ENCODE measurements around the gene WDPCP. TPM values are rescaled to one million over a fixed set of nuclear protein-coding genes. Genes with fewer than 3 reads are reported as not detected.
"Not testable (repeated sequence)": the region's sequence is repeated elsewhere in the genome, so short reads cannot be mapped to it uniquely, and the experiment has no call there.

Gene WDPCP, protein sequence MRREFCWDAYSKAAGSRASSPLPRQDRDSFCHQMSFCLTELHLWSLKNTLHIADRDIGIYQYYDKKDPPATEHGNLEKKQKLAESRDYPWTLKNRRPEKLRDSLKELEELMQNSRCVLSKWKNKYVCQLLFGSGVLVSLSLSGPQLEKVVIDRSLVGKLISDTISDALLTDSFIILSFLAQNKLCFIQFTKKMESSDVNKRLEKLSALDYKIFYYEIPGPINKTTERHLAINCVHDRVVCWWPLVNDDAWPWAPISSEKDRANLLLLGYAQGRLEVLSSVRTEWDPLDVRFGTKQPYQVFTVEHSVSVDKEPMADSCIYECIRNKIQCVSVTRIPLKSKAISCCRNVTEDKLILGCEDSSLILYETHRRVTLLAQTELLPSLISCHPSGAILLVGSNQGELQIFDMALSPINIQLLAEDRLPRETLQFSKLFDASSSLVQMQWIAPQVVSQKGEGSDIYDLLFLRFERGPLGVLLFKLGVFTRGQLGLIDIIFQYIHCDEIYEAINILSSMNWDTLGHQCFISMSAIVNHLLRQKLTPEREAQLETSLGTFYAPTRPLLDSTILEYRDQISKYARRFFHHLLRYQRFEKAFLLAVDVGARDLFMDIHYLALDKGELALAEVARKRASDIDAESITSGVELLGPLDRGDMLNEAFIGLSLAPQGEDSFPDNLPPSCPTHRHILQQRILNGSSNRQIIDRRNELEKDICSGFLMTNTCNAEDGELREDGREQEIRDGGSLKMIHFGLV
- 5.3 and 6.5 TPM in 2 replicates for total RNA-seq

DNA sequence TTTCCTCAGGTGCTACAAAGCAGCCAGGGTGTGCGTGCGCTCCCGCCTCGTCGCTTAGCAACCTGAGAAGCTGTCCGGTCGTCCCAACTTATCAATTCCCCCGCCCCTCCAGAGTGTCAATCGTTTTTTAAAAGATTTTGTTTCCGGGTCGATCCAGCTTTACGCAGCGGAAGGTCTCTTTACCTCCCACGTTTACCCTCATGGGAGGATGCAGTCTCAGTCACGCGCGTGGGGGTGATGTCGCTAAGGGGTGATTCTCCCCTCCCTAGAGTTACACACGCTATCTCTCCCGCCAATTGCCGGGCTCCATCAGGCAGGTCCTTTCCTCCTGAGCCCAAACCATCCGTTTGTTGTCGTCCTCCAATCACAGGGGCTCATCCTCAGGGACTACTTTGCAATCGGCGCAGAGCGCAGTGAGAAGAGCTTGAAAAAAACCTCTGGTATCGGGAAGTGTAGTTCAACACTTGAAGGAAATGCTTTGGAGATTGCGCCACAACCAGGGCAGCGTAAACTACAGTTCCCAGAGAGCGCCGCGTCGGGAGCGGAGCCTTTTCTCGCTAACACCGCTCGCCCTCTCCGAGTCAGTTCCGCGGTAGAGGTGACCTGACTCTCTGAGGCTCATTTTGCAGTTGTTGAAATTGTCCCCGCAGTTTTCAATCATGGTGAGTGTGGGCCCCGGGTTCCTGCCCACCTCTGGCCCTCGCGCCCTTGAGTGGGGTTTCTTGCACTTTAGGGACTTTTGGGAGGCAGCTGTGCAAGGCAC lies at the start of gene WDPCP, which contains the start of gene MDH1:
Gene WDPCP, minus strand, starts transcription at position 93 of the 763 bp plus-strand sequence. CDS start 206 bp downstream, outside the sequence.
Gene MDH1, plus strand, starts transcription at position 579 of the 763 bp plus-strand sequence. Its CDS starts 81 bp downstream, at position 660.
- intact Hi-C loops (cut with micrococcal nuclease), result loop anchor here (1.0 to 10.0 kb wide), 13 partner anchors 253 to 1844 kb away; partner anchors contain the start of genes ACTR2, B3GNT2, CEP68 and EHBP1

- intact Hi-C loops (cut with micrococcal nuclease), result no loop called here
Observed at GRCh38 chr2:63632382-63632781, 44.1 kb upstream of the WDPCP start.

DNA sequence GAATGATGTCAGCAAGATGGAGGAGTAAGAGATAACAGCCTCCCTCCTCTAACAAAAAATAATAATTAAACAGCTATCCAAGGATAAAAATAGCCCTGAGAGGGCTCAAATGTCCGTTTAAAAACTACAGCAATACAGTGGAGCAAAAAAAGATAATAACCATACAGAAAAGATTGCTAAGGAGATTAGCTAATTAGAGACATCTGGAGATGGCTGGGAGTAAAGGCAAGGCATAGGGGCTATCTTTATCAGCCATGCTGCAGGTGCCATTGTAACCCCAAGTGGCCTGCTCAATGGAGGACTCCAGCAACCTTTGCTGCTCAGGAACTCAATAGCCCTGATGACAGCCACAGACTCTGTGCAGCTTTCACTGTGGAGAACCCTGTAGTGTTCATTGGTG lies 43.2 kb upstream of the WDPCP start:
- intact Hi-C loops (cut with micrococcal nuclease), result no loop called here

DNA sequence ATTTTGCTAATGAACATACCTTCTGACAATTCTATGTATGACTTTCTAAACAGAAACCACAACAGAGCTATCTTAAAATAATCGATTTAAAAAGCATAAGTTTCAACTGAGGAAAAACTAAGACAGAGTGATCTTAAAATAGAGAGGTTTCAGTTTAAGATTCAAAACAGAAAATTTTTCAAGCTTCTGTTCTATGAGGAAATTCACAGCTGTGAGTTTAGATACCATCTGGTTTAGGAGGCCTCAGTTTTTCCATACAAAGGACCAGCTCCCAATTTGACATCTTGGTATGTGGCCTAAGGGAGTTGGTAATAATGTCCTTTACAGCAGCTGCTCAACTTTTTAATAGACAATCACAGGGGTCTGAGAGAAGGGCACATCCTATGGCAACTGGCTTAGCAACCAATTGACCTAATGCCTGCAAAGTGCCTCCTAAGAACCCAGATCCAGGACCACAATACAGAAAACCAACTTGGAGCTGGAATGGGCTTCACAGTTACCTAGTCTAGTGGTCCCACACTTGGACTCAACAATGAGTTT lies 40.2 kb upstream of the WDPCP start:
- intact Hi-C loops (cut with micrococcal nuclease), result no loop called here

GRCh38 chr2:63627866-63628265 lies 39.6 kb upstream of the WDPCP start:
- intact Hi-C loops (cut with micrococcal nuclease), result no loop called here

GRCh38 chr2:63623763-63624162 lies 35.5 kb upstream of the WDPCP start:
- intact Hi-C loops (cut with micrococcal nuclease), result not testable (repeated sequence)

DNA sequence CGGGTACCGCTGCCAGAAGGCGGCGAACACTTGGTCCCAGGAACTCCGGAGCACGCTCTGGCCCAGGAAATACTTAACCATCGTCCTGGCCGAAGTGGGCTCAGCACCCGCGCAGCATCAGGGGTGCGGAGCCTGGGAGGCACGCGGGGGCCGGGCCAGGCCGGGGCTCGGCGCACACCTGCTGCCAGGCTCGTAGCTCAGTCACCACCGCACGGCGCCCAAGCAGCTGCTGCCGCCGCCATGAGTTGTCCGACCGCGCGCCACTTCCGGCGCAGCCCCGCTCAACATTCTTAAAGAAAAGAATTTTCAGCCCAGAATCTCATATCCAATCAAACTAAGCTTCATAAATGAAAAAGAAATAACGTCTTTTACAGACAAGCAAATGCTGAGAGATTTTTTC lies 34.5 kb upstream of the WDPCP start:
- intact Hi-C loops (cut with micrococcal nuclease), result no loop called here

DNA sequence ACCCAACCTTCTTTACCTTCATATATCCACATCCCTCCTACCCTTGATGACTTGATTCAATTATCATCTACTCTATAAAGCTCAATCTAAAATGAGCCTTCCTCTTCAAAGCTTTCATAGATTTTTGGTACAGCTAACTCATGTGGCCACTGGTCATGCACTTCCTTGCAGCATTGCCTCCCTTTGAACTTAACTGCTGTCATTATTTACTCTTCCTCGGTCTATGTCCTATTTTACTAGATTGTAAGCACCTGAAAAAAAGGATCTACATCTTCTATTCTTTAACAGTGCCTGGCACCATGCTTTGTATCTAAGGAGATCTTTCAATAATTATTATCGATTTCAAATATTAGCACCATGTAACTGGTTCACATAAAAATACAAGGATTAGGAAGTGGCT lies 31.1 kb upstream of the WDPCP start:
- intact Hi-C loops (cut with micrococcal nuclease), result no loop called here

DNA sequence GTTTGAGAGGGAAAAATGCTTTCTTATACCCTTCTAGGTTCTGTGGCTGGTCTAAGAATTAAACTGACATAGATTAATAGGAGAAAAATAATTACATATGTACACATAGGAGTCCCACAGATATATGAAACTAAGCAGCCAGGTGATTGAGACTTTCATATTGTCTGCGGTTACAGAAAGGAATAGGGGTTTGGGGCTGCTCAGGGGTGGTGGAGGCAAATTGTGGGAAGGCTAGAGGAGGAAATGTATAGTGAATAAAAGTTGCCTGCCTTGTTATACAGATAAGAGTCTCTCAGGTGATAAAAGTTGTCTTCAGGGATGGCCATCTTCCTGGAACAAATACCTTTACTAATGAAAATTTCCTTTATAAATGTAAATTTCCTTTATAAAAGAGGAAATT lies 29.1 kb upstream of the WDPCP start:
- intact Hi-C loops (cut with micrococcal nuclease), result no loop called here

DNA sequence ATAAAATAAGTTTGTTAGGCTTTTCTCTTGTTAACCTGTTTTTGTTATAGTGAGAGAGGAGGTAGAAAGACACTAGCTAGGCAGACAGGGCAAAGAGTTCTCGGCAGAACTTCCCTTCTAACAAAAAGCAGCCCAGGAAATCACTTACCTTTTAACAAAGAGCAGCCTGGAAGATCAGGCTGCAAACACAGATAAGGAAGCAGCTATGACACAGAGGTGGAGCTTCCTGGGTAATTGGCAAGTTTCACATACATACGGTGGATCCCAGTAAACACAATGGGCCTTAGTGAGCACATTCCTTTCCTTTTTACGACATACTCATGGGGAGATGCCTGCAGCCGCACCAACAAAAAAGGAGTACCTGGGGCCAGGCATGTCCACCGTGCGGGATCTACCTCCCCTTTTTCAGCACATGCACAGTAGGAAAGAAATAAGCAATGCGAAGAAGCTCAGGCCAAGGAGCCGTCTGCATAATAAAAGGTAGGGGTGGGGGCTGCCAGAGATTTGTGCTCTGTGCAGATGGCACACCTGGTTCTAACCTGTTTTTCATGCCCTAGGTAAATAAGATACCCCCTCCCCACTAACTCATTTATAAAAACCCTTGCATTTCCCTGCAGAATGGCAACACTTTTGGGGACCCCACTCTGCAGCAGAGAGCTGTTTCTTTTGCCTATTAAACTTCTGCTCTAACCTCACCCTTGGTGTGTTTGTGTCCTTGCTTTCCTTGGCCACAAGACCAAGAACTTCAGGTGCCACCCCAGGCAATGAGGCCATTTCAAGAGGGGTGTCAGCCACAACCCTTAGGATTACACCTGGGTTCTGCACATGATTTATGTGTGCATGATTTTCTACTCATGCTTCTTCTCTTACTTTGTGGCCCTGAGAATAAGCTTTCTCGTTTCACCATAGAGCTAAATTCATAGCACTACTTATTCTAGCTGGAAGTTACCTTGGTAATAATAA lies 27.0 kb upstream of the WDPCP start:
- intact Hi-C loops (cut with micrococcal nuclease), result no loop called here

DNA sequence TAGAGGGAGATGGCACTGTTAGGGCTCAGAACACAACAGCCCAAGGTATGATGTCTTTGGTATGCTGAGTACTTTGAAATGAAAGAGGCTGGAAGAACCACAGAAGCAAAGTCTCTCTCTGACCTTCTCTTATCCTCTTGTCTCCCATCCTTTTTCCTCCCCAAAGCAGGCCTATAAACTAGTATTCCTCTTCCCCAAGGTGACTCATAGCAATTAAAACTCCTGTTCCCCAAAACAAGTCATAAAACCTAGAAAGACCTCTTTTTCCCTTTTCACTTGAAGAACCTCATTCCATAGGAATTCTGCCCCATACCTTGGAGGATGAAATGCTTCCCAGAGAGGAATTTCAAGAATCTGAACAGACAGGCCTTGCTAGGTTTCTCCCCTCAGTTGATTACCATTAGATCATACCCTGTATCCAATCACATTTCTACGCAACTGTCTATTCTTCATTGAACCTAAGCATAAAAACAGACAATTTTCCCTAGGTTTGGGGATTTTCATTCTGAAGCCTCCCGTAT lies 26.2 kb upstream of the WDPCP start:
- intact Hi-C loops (cut with micrococcal nuclease), result no loop called here

GRCh38 chr2:63613391-63613901 lies 25.2 kb upstream of the WDPCP start:
- intact Hi-C loops (cut with micrococcal nuclease), result no loop called here

- intact Hi-C loops (cut with micrococcal nuclease), result no loop called here
Observed at GRCh38 chr2:63610525-63610924, 22.2 kb upstream of the WDPCP start.

DNA sequence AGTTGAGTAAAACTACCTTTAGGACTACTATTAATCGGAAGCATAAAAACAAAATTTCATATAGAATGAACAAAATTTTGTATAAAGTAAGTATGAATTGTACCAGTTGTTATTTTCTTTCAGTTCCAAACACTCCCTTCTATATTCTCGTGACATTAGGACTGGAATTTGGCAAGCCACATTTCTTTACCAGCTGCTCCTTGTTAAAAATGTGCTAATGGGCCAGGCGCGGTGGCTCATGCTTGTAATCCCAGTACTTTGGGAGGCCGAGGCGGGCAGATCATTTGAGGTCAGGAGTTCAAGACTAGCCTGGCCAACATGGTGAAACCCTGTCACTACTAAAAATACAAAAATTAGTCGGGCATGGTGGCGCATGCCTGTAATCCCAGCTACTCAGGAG lies 20.6 kb upstream of the WDPCP start:
- intact Hi-C loops (cut with micrococcal nuclease), result not testable (repeated sequence)

- intact Hi-C loops (cut with micrococcal nuclease), result no loop called here
Observed at GRCh38 chr2:63604666-63605065, 16.4 kb upstream of the WDPCP start.

DNA sequence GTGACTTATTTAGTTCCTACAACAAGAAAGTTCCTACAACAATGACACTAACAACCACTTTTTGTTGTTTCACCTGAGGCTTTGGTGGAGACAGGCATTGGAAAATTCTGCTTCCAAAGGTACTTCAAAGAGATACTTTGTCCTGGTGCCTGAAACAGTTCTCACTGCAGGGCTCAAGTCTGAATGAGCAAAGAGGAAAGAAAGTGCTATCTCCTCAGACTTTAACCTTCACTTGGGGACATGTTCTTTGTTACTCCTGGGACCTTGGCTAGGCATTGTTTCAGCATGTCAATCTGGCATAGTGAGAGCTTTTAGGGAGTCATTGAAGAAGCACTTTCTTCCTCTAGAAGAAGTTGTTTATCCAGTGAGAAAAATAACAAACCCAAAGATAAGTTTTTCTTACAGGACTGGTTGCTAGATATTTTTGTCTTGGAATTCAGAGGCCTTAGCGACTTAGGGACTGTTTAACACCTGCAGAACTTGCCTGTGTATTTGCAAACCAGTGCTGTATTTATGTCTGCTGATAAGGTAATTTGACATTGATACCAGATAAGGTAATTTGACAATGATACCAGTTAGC lies 12.7 kb upstream of the WDPCP start:
- intact Hi-C loops (cut with micrococcal nuclease), result no loop called here

DNA sequence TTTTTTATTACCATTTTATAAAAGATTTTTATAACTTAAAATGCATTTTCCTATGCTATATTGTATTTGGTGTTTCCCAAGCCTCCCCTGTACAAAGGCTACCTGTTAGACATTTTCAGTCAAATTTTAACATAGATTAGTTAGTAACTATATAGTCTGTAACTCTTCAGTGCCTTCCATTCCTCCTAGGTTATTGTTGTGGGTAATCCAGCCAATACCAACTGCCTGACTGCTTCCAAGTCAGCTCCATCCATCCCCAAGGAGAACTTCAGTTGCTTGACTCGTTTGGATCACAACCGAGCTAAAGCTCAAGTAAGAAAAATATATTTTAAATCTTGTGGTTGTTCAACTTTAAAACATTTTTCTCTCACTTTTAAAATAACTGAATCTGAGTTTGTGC lies 10.7 kb upstream of the WDPCP start:
- intact Hi-C loops (cut with micrococcal nuclease), result no loop called here

DNA sequence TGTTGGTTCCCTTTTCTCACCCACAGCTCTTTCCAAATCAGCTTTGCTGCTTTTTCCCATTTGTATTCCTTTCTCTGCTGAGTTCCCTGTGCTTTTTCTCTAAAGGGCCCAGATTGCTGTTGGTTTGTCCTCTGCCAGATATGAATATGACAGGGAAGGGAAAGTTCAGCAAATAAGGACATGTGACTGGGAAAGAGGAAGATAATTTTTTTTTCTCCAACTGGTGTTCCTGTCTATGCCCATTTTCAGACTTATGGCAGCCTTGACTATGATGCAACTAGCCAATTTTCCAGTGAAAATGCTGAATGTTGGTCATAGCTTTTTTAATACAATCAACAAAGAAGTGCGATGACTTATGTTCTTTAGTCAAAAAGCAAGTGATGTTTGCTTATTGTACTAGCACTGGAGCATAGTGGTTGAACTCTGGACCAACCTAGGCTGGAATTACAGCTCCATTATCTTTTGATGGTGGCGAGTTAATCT lies 8.2 kb upstream of the WDPCP start:
- intact Hi-C loops (cut with micrococcal nuclease), result no loop called here

DNA sequence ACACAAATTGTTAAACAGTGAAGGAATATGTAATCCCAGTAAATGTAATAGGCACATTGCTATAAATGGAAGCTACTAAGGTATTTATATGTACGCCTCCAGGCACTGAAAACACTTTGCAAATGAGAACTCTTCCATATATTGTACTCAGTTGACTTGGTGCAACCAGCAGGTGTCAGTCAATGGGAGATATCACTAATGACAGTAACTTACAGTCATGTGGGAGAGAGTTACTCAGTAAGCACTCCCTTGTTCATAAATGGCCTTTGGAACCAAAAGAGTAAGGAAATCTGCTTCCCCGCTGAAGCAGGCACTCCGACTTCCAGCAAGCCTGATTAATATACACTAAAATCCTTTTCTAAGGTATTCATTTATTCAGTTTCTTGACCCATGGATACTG lies 6.4 kb upstream of the WDPCP start:
- intact Hi-C loops (cut with micrococcal nuclease), result no loop called here
